Tibial nerve (tissue), 4 donors: ENCODE data around the gene KCP. TPM values are rescaled to one million over a fixed set of nuclear protein-coding genes. Genes with fewer than 3 reads are reported as not detected.

ENCODE experiments used
- DNase-seq, 2 donors: peaks; one replicate each; pipeline ENCODE4 v3.0.0-alpha.2; 2019; ENCODE audit warnings: low spot score in 2 of 2
- H3K27ac ChIP-seq, 4 donors: fragments of 200-600 bp; sonication (generic) in 3 of 4; one replicate each; pipeline ENCODE4 v1.5.1; 2017 to 2019; ENCODE audit warnings: mild to moderate bottlenecking in 1 of 4
- H3K27me3 ChIP-seq, 2 donors: fragments of 200-600 bp; sonication (generic) in 1 of 2; one replicate each; pipeline versions ENCODE4 v1.5.1 to v1.6.0; 2017 to 2019
- H3K36me3 ChIP-seq, 3 donors: fragments of 200-600 bp; sonication (generic); one replicate each; pipeline ENCODE4 v1.5.1; 2018 to 2019
- H3K4me1 ChIP-seq, 4 donors: fragments of 200-600 bp; sonication (generic) in 3 of 4; one replicate each; pipeline ENCODE4 v1.5.1; 2017 to 2019
- H3K4me3 ChIP-seq, 4 donors: fragments of 200-600 bp; sonication (generic) in 3 of 4; one replicate each; pipeline ENCODE4 v1.5.1; 2017 to 2019; ENCODE audit warnings: mild to moderate bottlenecking in 1 of 4, moderate library complexity in 1 of 4
- H3K9me3 ChIP-seq, 4 donors: fragments of 200-600 bp; sonication (generic) in 3 of 4; one replicate each; pipeline ENCODE4 v1.5.1; 2017 to 2019
- EP300 ChIP-seq, 2 donors: sonication (generic); formaldehyde crosslinking; IDR thresholded peaks; one replicate each; pipeline ENCODE4 v1.6.1; 2017; ENCODE audit warnings: antibody characterized with exemption in 2 of 2, mild to moderate bottlenecking in 1 of 2
- POLR2A ChIP-seq, 2 donors: fragments of 450-650 bp; IDR thresholded peaks; one replicate each; pipeline ENCODE4 v1.6.1; 2017; ENCODE audit warnings: antibody characterized with exemption in 2 of 2, mild to moderate bottlenecking in 2 of 2, moderate library complexity in 2 of 2
- WGBS, 2 donors: methylation state at CpG; one replicate each; pipeline ENCODE4 v1.1.5; 2018; 5-methylcytosine and 5-hydroxymethylcytosine counted together
- total RNA-seq, 4 donors: library from RNA; depleted of rRNA; stranded (reverse); fragments of >200 nt; gene quantifications; one replicate each; pipeline ENCODE4 v1.1.0, GENCODE V29; 2016
- TF ChIP-seq, protein P1 (sequence below), 5 experiments: fragments of 200-600 bp in 3 of 5; fragments of 450-650 bp in 2 of 5; sonication (generic) in 3 of 5; IDR thresholded peaks; one replicate each; pipeline ENCODE4 v1.5.1; 2016 to 2019; ENCODE audit warnings: antibody characterized with exemption in 5 of 5, mild to moderate bottlenecking in 3 of 5, moderate library complexity in 2 of 5

KCP gene
- total RNA-seq, 4 donors from 2014 or later = 0.21 to 0.90 (median 0.40) TPM

DNA sequence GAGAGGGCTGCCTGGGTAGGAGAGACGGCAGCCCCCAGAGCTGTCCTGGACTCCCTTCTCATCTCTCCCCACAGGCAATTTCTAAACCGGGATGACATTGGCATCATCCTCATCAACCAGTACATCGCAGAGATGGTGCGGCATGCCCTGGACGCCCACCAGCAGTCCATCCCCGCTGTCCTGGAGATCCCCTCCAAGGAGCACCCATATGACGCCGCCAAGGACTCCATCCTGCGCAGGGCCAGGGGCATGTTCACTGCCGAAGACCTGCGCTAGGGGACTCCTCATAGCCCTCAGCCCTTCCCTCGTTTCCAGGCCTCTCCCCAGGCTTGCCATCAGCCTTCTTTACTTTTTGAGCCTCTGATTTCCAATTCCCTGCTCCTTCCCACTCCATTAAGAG is 45.2 kb downstream of the KCP start:
- Histone ChIP-seq H3K9me3 (no peaks in the 10 kb centered on the region), H3K27ac (no peak overlapping the region), H3K4me1 (peaks cover 0 to 52% (median 27%) of the 10 kb centered on the region in 4 donors), H3K4me3 (no peak overlapping the region), H3K27me3 (peaks cover 0 to 4% of the 10 kb centered on the region in 2 donors), H3K36me3 (peaks cover 0 to 26% (median 0%) of the 10 kb centered on the region in 3 donors)
- TF ChIP-seq, protein P1, sequence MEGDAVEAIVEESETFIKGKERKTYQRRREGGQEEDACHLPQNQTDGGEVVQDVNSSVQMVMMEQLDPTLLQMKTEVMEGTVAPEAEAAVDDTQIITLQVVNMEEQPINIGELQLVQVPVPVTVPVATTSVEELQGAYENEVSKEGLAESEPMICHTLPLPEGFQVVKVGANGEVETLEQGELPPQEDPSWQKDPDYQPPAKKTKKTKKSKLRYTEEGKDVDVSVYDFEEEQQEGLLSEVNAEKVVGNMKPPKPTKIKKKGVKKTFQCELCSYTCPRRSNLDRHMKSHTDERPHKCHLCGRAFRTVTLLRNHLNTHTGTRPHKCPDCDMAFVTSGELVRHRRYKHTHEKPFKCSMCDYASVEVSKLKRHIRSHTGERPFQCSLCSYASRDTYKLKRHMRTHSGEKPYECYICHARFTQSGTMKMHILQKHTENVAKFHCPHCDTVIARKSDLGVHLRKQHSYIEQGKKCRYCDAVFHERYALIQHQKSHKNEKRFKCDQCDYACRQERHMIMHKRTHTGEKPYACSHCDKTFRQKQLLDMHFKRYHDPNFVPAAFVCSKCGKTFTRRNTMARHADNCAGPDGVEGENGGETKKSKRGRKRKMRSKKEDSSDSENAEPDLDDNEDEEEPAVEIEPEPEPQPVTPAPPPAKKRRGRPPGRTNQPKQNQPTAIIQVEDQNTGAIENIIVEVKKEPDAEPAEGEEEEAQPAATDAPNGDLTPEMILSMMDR (IDR thresholded peaks at IDR 0.05) = no peak
- TF ChIP-seq POLR2A (IDR thresholded peaks at IDR 0.05) (no peak), EP300 (IDR thresholded peaks at IDR 0.05) (no peak)
- WGBS, 2 donors = 93 to 94% methylated on average over 12 of the region's 12 CpGs
- DNase-seq = no peak

DNA sequence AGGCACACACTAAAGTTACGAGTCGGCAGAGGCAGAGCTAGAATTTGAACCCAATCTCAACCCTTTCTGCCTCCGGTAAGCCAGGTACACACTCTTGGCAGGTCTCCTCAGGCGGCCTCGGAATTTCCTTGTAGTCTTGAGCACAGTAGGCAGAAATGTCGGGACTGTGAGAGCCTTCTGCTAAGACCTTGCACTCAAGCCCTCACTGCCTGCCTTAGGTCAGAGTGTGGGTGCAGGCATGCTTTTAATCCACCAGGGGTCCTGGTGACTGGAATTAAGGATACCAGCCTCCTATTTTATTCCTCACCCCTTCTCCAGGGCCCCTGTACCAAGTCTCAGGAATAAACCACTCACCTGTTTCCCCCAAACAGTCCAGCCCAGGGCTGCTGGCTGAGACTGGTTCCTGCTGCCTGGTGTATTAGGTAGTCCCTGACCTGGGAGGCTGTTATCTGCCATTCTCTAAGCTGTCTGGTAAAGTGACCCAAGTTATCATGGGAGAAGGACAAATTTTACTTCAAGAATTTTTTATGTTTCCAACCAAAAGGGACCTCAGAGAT is 47.0 kb downstream of the KCP start:
- WGBS, 2 donors = 0 to 1% methylated on average over 5 to 6 of the region's 6 CpGs
- TF ChIP-seq POLR2A (IDR thresholded peaks at IDR 0.05) (peak in 1 of 2 donors; percentile 13), EP300 (IDR thresholded peaks at IDR 0.05) (no peak)
- TF ChIP-seq, protein P1 (IDR thresholded peaks at IDR 0.05) = peak in 4 of 5 experiments; percentile 7 to 42 (median 22)
- H3K4me1 ChIP-seq = peaks cover 0 to 52% (median 19%) of the 10 kb centered on the region in 4 donors
- H3K9me3 ChIP-seq = no peaks in the 10 kb centered on the region
- peak overlapping the region; percentile 74 to 93 (median 88) for H3K4me3 ChIP-seq
- H3K36me3 ChIP-seq = peaks cover 0 to 26% (median 0%) of the 10 kb centered on the region in 3 donors
- DNase-seq = no peak
- no peaks in the 10 kb centered on the region for H3K27me3 ChIP-seq
- peak overlapping the region; percentile 70 to 91 (median 87) for H3K27ac ChIP-seq

DNA sequence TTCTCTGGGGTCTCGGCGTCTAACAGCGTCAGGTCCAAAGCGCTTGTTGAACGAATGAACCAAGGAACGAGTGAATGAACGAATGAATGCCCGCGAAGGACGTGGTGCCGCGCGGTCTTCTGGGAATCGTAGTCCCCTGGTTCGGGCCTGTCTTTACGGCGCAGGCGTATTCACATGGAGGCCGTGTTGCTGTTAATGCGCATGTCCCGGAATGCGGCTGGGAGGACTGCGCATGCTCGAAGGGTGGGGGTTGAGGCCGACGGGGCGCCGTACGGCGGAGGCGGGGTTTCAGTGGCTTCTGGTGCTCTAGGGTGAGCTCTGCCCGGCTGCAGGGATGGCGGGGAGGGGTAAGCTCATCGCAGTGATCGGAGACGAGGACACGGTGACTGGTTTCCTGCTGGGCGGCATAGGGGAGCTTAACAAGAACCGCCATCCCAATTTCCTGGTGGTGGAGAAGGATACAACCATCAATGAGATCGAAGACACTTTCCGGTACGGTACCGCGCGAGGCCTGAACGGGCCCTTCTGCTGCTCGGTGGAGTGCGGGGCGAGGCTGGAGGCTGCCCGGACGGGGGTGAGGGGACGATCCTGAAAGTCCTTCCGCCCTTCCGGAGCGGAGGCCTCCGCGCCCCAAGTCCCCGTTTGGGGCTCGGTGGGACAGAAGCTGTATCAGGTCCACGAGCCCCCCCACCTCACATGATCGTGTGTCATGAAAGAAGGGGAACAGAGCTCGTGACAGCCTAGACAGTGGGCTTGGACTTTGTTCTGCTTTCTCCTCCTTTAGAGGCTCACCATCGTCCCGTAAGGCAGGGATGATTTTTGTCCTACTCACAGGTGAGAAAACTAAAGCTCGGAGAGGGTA is 47.7 kb downstream of the KCP start, which contains the start of gene ATP6V1F:
Gene ATP6V1F, plus strand, starts transcription at position 286 of the 862 bp plus-strand sequence. Its CDS starts 49 bp downstream, at position 335.
- TF ChIP-seq EP300 (IDR thresholded peaks at IDR 0.05) (peak; percentile 85 to 93), POLR2A (IDR thresholded peaks at IDR 0.05) (peak; percentile 51 to 81)
- TF ChIP-seq, protein P1 (IDR thresholded peaks at IDR 0.05) = peak in 2 of 5 experiments; percentile 48 to 55
- H3K36me3 ChIP-seq = peaks cover 0 to 26% (median 0%) of the 10 kb centered on the region in 3 donors
- 0 to 1% methylated on average over 49 to 57 of the region's 65 CpGs for WGBS, 2 donors
- H3K4me3 ChIP-seq = peak within 1 kb of the TSS; percentile 74 to 93 (median 88)
- H3K9me3 ChIP-seq = no peaks in the 10 kb centered on the region
- H3K27me3 ChIP-seq = no peaks in the 10 kb centered on the region
- H3K27ac ChIP-seq = peak within 1 kb of the TSS; percentile 70 to 91 (median 87)
- peaks cover 0 to 47% (median 19%) of the 10 kb centered on the region in 4 donors for H3K4me1 ChIP-seq
- peak; percentile 95 to 96 for DNase-seq

DNA sequence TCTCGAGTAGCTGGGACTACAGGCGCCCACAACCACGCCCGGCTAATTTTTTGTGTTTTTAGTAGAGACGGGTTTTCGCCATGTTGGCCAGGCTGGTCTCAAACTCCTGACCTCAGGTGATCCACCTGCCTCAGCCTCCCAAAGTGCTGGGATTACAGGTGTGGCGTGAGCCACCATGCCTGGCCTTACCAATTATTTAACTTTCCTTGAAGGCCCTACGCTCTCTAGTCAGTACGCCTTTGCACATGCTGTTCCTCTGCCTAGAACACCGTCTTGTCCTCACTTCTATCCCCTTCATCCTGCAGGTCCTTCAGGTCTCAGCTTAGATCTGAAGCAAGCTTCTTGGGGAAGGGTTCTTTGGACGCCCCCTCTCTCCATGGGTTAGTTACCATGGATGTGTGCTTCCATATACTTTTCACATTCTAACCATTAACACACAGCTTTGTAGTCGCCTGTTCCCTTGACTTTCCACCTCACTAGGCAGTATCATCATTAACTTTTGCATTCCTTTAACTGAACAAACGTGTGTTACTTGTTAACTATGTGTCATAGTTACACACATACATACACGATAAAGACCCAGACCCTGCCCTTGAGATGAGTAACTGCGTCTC is 48.4 kb downstream of the KCP start:
- Histone ChIP-seq H3K4me1 (peaks cover 0 to 47% (median 19%) of the 10 kb centered on the region in 4 donors), H3K36me3 (peaks cover 0 to 24% (median 0%) of the 10 kb centered on the region in 3 donors), H3K4me3 (peak overlapping the region; percentile 18 to 93 (median 88)), H3K27ac (peak overlapping the region in 2 of 4 donors; percentile 31 to 91), H3K27me3 (no peaks in the 10 kb centered on the region), H3K9me3 (no peaks in the 10 kb centered on the region)
- DNase-seq = no peak
- 74 to 75% methylated on average over 15 of the region's 15 CpGs for WGBS, 2 donors
- TF ChIP-seq POLR2A (IDR thresholded peaks at IDR 0.05) (no peak), EP300 (IDR thresholded peaks at IDR 0.05) (no peak)
- TF ChIP-seq, protein P1 (IDR thresholded peaks at IDR 0.05) = no peak
